Ovary (tissue), 10 donors: ENCODE data around the gene RNU6-9. TPM values are rescaled to one million over a fixed set of nuclear protein-coding genes. Genes with fewer than 3 reads are reported as not detected.
A peak's percentile ranks its signal among the peaks of the same experiment; 100 is the strongest.

Source experiments
- DNase-seq, 5 donors: peaks; one replicate each; pipeline ENCODE4 v3.0.0-alpha.2; 2019 to 2020
- H3K27ac ChIP-seq, 2 donors: fragments of 200-600 bp; one replicate each; pipeline versions ENCODE4 v1.5.1 to v1.8.0; 2019 to 2022
- H3K27me3 ChIP-seq: fragments of 200-600 bp; one replicate; pipeline ENCODE4 v1.8.0; 2022
- H3K36me3 ChIP-seq: fragments of 200-600 bp; sonication (generic); one replicate; pipeline ENCODE4 v1.5.1; 2019
- H3K4me1 ChIP-seq: one replicate; pipeline ENCODE4 v1.8.1; 2013; ENCODE audit warnings: mild to moderate bottlenecking, moderate library complexity; ENCODE audit not compliant: insufficient read depth
- H3K4me3 ChIP-seq: fragments of 200-600 bp; sonication (generic); one replicate; pipeline ENCODE4 v1.5.1; 2017
- H3K9me3 ChIP-seq, 2 donors: fragments of 200-600 bp in 1 of 2; sonication (generic) in 1 of 2; one replicate each; pipeline versions ENCODE4 v1.5.1 to v1.8.1; 2013 to 2019; ENCODE audit warnings: mild to moderate bottlenecking in 1 of 2, moderate library complexity in 1 of 2
- CTCF ChIP-seq, 3 donors: fragments of 450-650 bp in 2 of 3; fragments of 200-600 bp in 1 of 3; IDR thresholded peaks; one replicate each; pipeline versions ENCODE4 v1.5.1 to v1.8.0; 2016 to 2022; ENCODE audit warnings: antibody characterized with exemption in 3 of 3, mild to moderate bottlenecking in 1 of 3
- EP300 ChIP-seq: sonication (generic); formaldehyde crosslinking; IDR thresholded peaks from one replicate; pipeline ENCODE4 v1.6.1; 2017; ENCODE audit warnings: antibody characterized with exemption
- POLR2A ChIP-seq: fragments of 450-650 bp; IDR thresholded peaks from one replicate; pipeline ENCODE4 v1.6.1; 2017; ENCODE audit warnings: antibody characterized with exemption, mild to moderate bottlenecking, moderate library complexity
- whole genome bisulfite sequencing, 3 donors: extraction: QIAGEN DNeasy Blood & Tissue Kit in 1 of 3; methylation state at CpG; one replicate each; pipeline versions ENCODE4 v1.1.5 to v1.1.7; 2013 to 2017; 5-methylcytosine and 5-hydroxymethylcytosine counted together
- intact Hi-C, 4 donors: fragments of 100-400 bp; cut with DNase I; formaldehyde crosslinking; loops; one replicate each; pipeline versions ENCODE4 v1.11.0 to v1.15.1; 2022 to 2023
- long read RNA-seq, 3 donors: library from polyadenylated mRNA in 2 of 3; unstranded in 2 of 3; transcript quantifications; one replicate each; pipeline ENCODE4 v2.0.0 and lab custom pipeline, GENCODE V29; 2021 to 2026
- polyA plus RNA-seq, 2 donors: library from polyadenylated mRNA; stranded (reverse); fragments of 200-250 nt in 1 of 2; fragments of 350-450 nt in 1 of 2; fragmentation: Illumina TruSeq in 1 of 2; extraction: RNeasy Lipid Tissue Mini Kit (QIAGEN cat#74804) in 1 of 2; gene quantifications; one replicate each; pipeline ENCODE4 v1.2.3, GENCODE V29; 2013 to 2014
- total RNA-seq, 7 donors: library from RNA; depleted of rRNA in 2 of 7; stranded (reverse); fragments of >200 nt in 2 of 7; fragmentation: NEBNext Ultra II Directional in 3 of 7; extraction: Animal tissue kit (Norgen Biotek cat#: 25700) in 3 of 7; gene quantifications; one replicate each; pipeline versions ENCODE4 v1.1.0 to v1.2.4, GENCODE V29; 2016 to 2023
- donor health status: DM: no; HTN: no; CAD: no; lungs with moderate emphysema.
- donor health status: DM: no; HTN: no; CAD: no.
- donor health status: Bipolar disorder and iron deficiency.
- donor health status: DM: yes; HTN: yes; CAD: no.
- donor health status: DM: no; HTN: no; CAD: no.
- donor health status: DM: yes; HTN: yes; CAD: no.

The RNU6-9 gene
- total RNA-seq, result not detected
- not detected for polyA plus RNA-seq
- long read RNA-seq, donor 1, result 0 reads
- long read RNA-seq, donor 2, result 0 reads
- long read RNA-seq, donor 3, result 0 reads

GRCh38 chr19:892894-893689 lies at the start of gene RNU6-9, which contains the start of gene MED16:
TSS of gene RNU6-9 (plus strand) at chr19:893484.
TSS of gene MED16 (minus strand) at chr19:893187. CDS start at chr19:891131, 2,056 bp downstream.
- intact Hi-C loops, result loop anchor here in 1 of 4 donors (10.0 kb wide), 1 partner anchor 228 kb away; the partner anchor contains the start of gene RNF126
- H3K4me3 ChIP-seq, result peak within 1 kb of the TSS; percentile 93
- no peaks in the 10 kb centered on the region for H3K27me3 ChIP-seq
- WGBS, 3 donors, result 0 to 1% (median 1%) methylated on average over 42 to 66 of the region's 69 CpGs
- H3K9me3 ChIP-seq, result no peaks in the 10 kb centered on the region
- H3K4me1 ChIP-seq, result peaks cover 5% of the 10 kb centered on the region
- DNase-seq, result peak; percentile 90 to 93 (median 92)
- peak within 1 kb of the TSS; percentile 84 to 87 for H3K27ac ChIP-seq
- TF ChIP-seq EP300 (peak; percentile 77), CTCF (IDR thresholded peaks at IDR 0.05) (peak in 1 of 3 donors; percentile 12), POLR2A (peak; percentile 72)
- H3K36me3 ChIP-seq, result no peaks in the 10 kb centered on the region

- DNase-seq, result peak in 1 of 5 donors; percentile 33
- no peak overlapping the region for H3K4me3 ChIP-seq
Observed at GRCh38 chr19:843836-844545, 49.3 kb upstream of the RNU6-9 start.

GRCh38 chr19:844546-844971 lies 48.7 kb upstream of the RNU6-9 start:
- WGBS, 3 donors, result 12 to 15% (median 15%) methylated on average over 6 to 11 of the region's 11 CpGs
- Histone ChIP-seq H3K27ac (no peak overlapping the region), H3K4me3 (no peak overlapping the region), H3K27me3 (peaks cover 11% of the 10 kb centered on the region), H3K4me1 (peaks cover 13% of the 10 kb centered on the region), H3K36me3 (no peaks in the 10 kb centered on the region), H3K9me3 (no peaks in the 10 kb centered on the region)
- intact Hi-C loops, result loop anchor here in 1 of 4 donors (10.0 kb wide), 1 partner anchor 90 kb away; the partner anchor contains the start of gene MISP
- no peak for DNase-seq
- no peak for TF ChIP-seq CTCF (IDR thresholded peaks at IDR 0.05)
- TF ChIP-seq EP300, result no peak

More at GRCh38 chr19:843836-844545, 49.3 kb upstream of the RNU6-9 start:
- TF ChIP-seq EP300 (no peak), CTCF (IDR thresholded peaks at IDR 0.05) (no peak), POLR2A (no peak)
- WGBS, 3 donors, result 1 to 10% (median 4%) methylated on average over 32 to 52 of the region's 70 CpGs
- intact Hi-C loops, result loop anchor here in 1 of 4 donors (10.0 kb wide), 1 partner anchor 89 kb away; the partner anchor contains the start of gene MISP
- Histone ChIP-seq H3K9me3 (no peaks in the 10 kb centered on the region), H3K27ac (no peak overlapping the region), H3K27me3 (peaks cover 11% of the 10 kb centered on the region), H3K4me1 (peaks cover 13% of the 10 kb centered on the region), H3K36me3 (no peaks in the 10 kb centered on the region)
